Type B pancreatic cell (in vitro differentiated cells): ENCODE measurements around the gene TPTE. TPM values are rescaled to one million over a fixed set of nuclear protein-coding genes. Genes with fewer than 3 reads are reported as not detected.
"Not testable (repeated sequence)": the region's sequence is repeated elsewhere in the genome, so short reads cannot be mapped to it uniquely, and the experiment has no call there.

Experiments used
- DNase-seq: peaks from one replicate; pipeline ENCODE4 v3.0.0; 2021; ENCODE audit warnings: mixed read lengths; ENCODE audit not compliant: unreplicated experiment; ENCODE audit errors: extremely low spot score
- H3K27ac Mint-ChIP-seq: 2 replicates; pipeline ENCODE4 v1.8.0; 2021; ENCODE audit warnings: mild to moderate bottlenecking, mixed read lengths
- H3K27me3 Mint-ChIP-seq: 2 replicates; pipeline ENCODE4 v1.8.0; 2021; ENCODE audit warnings: mixed read lengths
- H3K36me3 Mint-ChIP-seq: 2 replicates; pipeline ENCODE4 v1.8.0; 2021; ENCODE audit warnings: mixed read lengths
- H3K4me1 Mint-ChIP-seq: one replicate; pipeline ENCODE4 v1.8.0; 2021; ENCODE audit warnings: mixed read lengths; ENCODE audit not compliant: unreplicated experiment
- H3K4me3 Mint-ChIP-seq: 2 replicates; pipeline ENCODE4 v1.8.0; 2021; ENCODE audit warnings: mild to moderate bottlenecking, mixed read lengths
- H3K9me3 Mint-ChIP-seq: 2 replicates; pipeline ENCODE4 v1.8.0; 2021; ENCODE audit warnings: mixed read lengths
- CTCF ChIP-seq: fragments of 200-600 bp; sonication (generic); conservative IDR thresholded peaks from 2 replicates; pipeline ENCODE4 v1.5.0; 2021; ENCODE audit warnings: antibody characterized with exemption, mild to moderate bottlenecking
- total RNA-seq: library from RNA; stranded (reverse); gene quantifications from 2 replicates; pipeline ENCODE4 v1.2.1, GENCODE V29; 2021; ENCODE audit warnings: low replicate concordance

Gene TPTE
- total RNA-seq, 1 donor from 2014 or later = not detected

DNA sequence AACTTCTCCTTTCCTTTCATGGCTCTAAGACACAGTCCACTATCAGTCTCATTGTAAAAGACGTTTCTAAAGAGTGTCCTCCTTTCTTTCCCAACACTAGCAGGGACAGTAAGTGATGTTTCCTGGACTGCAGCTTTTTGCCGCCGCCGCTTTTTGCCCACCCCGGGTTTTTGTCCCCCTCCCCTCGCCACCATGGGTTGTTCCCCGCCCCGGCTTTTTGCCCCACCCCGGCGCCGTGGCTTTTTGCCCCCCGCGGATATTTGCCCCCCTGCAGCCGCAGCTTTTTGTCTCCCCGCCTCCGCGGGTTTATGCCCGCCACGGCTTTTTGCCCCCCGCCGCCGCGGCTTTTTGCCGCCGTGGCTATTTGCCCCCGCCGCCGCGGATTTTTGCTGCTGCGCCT, 95.2 kb downstream of the TPTE start:
- Mint-ChIP-seq H3K4me3 (no peak overlapping the region), H3K9me3 (peaks cover 6% of the 10 kb centered on the region), H3K36me3 (no peaks in the 10 kb centered on the region), H3K27me3 (no peaks in the 10 kb centered on the region), H3K27ac (no peak overlapping the region), H3K4me1 (no peaks in the 10 kb centered on the region)
- no peak for DNase-seq
- no peak for TF ChIP-seq CTCF

- not testable (repeated sequence) for H3K4me1 Mint-ChIP-seq, H3K36me3 Mint-ChIP-seq, H3K9me3 Mint-ChIP-seq, H3K27ac Mint-ChIP-seq, H3K4me3 Mint-ChIP-seq, DNase-seq, H3K27me3 Mint-ChIP-seq
Measured at GRCh38 chr21:10617133-10617752, 95.9 kb downstream of the TPTE start.

DNA sequence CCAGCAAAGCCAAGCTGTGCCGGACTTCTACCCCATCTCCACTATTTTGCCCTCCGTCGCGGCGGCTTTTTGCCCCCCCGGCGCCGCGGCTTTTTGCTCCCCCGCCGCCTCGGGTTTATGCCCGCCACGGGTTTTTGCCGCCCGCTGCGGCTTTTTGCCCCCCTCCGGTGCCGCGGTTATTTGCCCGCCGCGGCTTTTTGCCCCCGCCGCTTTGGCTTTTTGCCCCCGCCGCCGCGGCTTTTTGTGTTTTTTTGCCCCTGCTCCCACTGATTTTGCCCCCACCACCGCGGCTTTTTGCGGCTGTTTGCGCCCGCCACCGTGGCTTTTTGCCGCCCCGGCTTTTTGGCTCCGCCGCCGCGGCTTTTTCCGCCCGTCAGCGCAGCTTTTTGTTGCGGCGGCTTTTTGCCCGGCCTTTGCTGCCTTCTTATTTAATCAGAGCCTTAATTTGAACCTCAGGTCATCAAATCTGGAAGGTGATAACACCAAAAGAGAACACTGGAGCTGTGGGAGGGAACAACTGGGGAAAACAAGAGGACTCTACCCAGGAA, 106.0 kb downstream of the TPTE start:
- H3K4me1 Mint-ChIP-seq = no peaks in the 10 kb centered on the region
- no peaks in the 10 kb centered on the region for H3K36me3 Mint-ChIP-seq
- H3K9me3 Mint-ChIP-seq = no peaks in the 10 kb centered on the region
- H3K4me3 Mint-ChIP-seq = no peak overlapping the region
- DNase-seq = no peak
- no peak overlapping the region for H3K27ac Mint-ChIP-seq
- no peaks in the 10 kb centered on the region for H3K27me3 Mint-ChIP-seq
- TF ChIP-seq CTCF = no peak

- H3K4me1 Mint-ChIP-seq, H3K27ac Mint-ChIP-seq, H3K27me3 Mint-ChIP-seq, H3K36me3 Mint-ChIP-seq, H3K9me3 Mint-ChIP-seq, H3K4me3 Mint-ChIP-seq, DNase-seq: not testable (repeated sequence)
Measured at GRCh38 chr21:10629239-10629638, 107.9 kb downstream of the TPTE start.

DNA sequence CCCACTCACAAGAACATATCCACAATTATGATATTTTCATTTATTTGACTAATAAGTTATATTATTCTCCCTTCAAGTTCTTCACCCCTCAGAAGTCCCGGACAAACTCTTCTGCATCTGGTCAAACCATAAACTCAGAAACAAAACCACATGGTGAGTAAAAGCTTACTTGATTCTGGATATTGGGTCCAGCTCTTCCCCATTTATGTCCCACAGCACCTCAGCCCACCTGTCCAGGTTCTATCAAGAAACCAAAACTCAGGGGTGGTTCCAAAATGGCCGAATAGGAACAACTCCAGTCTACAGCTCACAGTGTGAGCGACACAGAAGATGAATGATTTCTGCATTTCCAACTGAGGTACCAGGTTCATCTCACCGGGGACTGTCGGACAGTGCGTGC, 109.4 kb downstream of the TPTE start:
- H3K4me1 Mint-ChIP-seq, H3K36me3 Mint-ChIP-seq, H3K4me3 Mint-ChIP-seq, H3K27ac Mint-ChIP-seq, DNase-seq, H3K9me3 Mint-ChIP-seq, H3K27me3 Mint-ChIP-seq: not testable (repeated sequence)

GRCh38 chr21:10631316-10631715, 109.9 kb downstream of the TPTE start:
- not testable (repeated sequence) for H3K4me3 Mint-ChIP-seq, DNase-seq, H3K27me3 Mint-ChIP-seq, H3K4me1 Mint-ChIP-seq, H3K36me3 Mint-ChIP-seq, H3K9me3 Mint-ChIP-seq, H3K27ac Mint-ChIP-seq

DNA sequence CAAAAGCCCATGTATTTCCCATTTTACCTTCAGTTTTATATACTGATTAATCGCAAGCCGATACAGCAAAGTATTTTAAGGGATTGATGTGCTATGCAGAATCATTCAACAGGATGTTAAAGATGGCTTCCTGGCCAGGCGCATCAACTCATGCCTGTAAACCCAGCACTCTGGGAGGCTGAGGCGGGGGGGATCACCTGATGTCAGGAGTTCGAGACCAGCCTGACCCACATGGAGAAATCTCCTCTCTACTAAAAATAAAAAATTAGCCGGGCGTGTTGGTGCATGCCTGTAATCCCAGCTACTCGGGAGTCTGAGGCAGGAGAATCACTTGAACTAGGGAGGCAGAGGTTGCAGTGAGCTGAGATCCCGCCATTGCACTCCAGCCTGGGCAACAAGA, 116.8 kb downstream of the TPTE start:
- not testable (repeated sequence) for H3K4me1 Mint-ChIP-seq, DNase-seq, H3K4me3 Mint-ChIP-seq, H3K36me3 Mint-ChIP-seq, H3K27ac Mint-ChIP-seq, H3K27me3 Mint-ChIP-seq, H3K9me3 Mint-ChIP-seq

GRCh38 chr21:10639123-10639522, 117.7 kb downstream of the TPTE start:
- TF ChIP-seq CTCF = no peak
- Mint-ChIP-seq H3K27ac (no peak overlapping the region), H3K27me3 (no peaks in the 10 kb centered on the region), H3K4me1 (no peaks in the 10 kb centered on the region), H3K4me3 (no peak overlapping the region), H3K9me3 (no peaks in the 10 kb centered on the region), H3K36me3 (no peaks in the 10 kb centered on the region)
- DNase-seq = no peak

- not testable (repeated sequence) for H3K4me1 Mint-ChIP-seq, H3K27me3 Mint-ChIP-seq, H3K27ac Mint-ChIP-seq, H3K4me3 Mint-ChIP-seq, H3K9me3 Mint-ChIP-seq, H3K36me3 Mint-ChIP-seq, DNase-seq
Measured at GRCh38 chr21:10639746-10640145, 118.4 kb downstream of the TPTE start.
